GM21825 (cell line): ENCODE measurements around the gene RGS3.
"Not testable (repeated sequence)": the region's sequence is repeated elsewhere in the genome, so short reads cannot be mapped to it uniquely, and the experiment has no call there.

Source experiments
- ATAC-seq: cut with Tn5 transposase; IDR thresholded peaks from one replicate; pipeline ENCODE4 v1.9.1; 2021; ENCODE audit warnings: mild to moderate bottlenecking, moderate library complexity; ENCODE audit not compliant: unreplicated experiment

Gene RGS3

GRCh38 chr9:113486327-113486726 is 22.8 kb downstream of the RGS3 start:
- ATAC-seq: no peak

DNA sequence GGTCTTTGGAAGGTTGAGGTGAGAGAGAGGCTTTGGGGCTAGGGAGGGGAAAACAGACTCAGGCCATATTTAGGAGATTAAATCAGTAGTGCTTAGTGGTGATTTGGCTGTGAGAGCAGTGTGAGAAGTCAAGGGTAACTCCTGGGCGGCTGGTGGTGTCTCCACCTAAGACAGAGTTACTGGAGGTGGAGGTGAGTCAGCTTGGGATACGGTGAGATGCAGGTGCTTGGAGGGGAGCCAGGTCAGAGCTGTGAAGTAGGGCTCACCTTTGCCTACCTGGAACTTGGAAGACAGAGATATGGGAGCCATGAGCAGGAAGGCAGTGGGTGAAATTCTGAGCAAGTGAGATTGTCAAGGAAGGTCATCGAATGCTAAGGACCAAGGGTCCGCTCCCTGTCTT is 24.5 kb downstream of the RGS3 start:
- no peak for ATAC-seq

DNA sequence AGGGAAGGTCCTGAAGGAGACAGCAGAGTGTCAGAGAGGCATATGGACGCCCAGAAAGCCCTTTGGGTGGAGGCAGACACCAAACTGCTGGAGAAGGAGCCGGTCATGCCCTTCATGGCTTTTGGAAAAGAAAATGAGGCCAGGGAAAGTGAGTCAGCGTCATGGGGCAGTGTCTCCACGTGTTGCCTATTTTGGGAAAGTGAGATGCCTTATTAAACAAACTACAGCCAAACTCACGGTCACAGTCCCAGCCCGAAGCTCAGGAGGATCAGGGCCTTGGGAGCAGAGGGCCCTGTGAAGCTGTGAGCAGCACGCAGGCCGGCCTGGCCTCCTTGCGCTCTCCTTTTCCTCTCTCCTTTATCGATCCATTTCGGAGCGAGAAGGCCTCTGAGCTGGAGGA is 25.0 kb downstream of the RGS3 start:
- no peak for ATAC-seq

DNA sequence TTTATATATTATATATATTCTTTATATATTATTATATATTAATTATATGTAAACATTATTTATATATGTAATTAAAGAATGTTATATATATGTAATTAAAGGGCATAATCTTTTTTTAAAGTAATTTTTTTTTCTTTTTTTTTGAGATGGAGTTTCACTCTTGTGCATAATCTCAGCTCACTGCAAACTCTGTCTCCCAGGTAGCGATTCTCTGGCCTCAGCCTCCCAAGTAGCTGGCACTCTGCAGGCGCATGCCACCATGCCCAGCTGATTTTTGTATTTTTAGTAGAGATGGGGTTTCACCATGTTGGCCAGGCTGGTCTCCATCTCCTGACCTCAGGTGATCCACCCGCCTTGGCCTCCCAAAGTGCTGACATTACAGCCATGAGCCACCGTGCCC is 27.6 kb downstream of the RGS3 start:
- not testable (repeated sequence) for ATAC-seq

- no peak for ATAC-seq
Observed at GRCh38 chr9:113492343-113493202, 29.0 kb downstream of the RGS3 start.

GRCh38 chr9:113493203-113493520 is 29.6 kb downstream of the RGS3 start:
- ATAC-seq: no peak

DNA sequence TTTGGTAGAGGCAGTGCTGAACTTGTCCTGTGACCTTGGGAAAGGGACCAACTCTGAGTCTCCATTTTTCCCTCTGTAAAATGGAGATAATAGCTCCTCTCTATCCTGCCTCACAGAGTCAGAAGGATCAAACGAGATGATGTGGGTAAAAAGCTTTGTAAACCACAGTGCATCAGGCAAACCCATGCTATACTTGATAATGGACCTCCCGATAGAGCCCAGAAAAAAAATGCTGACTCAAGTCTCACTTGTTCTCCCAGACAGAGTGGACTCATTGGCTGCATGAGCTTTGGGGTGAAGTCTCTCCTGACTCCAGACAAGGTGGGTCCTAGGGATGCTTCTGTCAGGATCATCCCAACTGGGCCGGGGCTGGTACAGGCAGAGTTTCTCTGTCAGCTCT is 32.0 kb downstream of the RGS3 start:
- ATAC-seq: no peak

DNA sequence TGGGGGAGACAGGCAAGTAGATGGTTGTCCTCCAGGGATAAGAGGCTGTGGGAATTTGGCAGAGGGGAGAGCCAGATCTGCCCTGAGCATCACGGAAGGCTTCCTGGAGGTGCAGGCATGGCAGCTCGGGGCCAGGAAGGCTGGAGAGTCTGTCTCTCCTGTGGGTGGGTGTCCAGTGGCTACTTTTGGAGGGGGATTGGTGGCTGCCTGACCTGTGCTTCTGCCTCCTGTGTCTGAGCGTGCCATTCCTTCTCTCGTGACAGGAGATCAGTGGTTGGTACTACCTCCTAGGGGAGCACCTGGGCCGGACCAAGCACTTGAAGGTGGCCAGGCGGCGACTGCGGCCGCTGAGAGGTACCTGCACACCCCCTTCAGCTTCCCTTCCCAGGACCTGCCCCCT is 33.5 kb downstream of the RGS3 start:
- ATAC-seq: no peak

- no peak for ATAC-seq
Observed at GRCh38 chr9:113499153-113499875, 35.8 kb downstream of the RGS3 start.

- no peak for ATAC-seq
Observed at GRCh38 chr9:113499876-113500497, 36.5 kb downstream of the RGS3 start.

GRCh38 chr9:113501129-113501686 is 37.7 kb downstream of the RGS3 start:
- no peak for ATAC-seq

GRCh38 chr9:113501852-113502251 is 38.3 kb downstream of the RGS3 start:
- no peak for ATAC-seq

DNA sequence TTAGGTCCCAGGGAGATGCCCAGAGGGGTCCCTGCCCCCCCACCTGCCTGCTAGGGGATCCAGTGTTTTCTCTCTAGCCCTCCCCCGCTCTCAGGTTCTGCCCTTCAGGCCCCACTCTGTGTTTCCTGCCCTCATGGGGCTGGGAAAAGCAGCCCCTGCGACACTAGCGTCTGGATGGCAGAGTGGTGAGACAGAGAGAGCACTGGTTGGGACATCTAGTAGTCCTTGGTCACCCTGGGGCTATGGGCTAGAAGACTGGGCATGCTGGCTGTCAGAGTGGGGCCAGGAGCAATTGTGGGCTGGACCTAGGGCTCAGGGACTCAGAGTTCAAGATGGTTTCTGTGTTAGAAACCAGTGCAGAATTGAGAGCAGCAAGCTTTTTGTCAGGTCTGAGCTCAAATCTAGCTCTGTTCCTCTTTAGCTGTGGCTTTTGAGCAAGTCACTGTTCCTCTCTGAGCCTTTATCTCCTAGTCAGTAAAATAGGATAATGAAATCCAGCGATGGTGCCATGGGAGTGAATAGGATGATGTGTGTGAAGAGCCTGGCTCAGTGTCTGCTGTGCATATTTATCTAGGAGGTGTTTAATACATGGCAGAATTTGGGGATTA is 39.0 kb downstream of the RGS3 start:
- no peak for ATAC-seq

DNA sequence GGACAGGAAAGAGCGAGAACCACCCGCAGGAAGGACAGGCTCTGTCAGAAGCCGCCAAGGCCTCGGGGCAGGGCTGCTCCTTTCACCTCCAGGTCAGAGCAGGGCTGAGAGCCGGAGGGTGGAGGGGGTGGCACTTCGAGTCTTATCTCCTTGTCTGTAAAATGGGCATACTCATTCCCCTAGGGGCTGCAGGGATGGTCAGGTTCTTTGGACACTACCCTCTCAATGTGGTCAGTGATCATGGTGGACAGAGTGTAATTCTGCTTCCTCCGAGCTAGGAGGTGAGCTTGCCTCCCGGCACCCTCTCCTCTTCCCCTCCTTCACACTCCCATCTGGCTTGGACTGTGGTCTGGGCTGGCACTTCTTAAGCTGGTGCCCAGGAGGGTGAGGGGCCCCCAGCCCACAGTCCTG is 39.6 kb downstream of the RGS3 start:
- ATAC-seq: no peak

GRCh38 chr9:113503613-113504211 is 40.2 kb downstream of the RGS3 start:
- ATAC-seq: no peak

DNA sequence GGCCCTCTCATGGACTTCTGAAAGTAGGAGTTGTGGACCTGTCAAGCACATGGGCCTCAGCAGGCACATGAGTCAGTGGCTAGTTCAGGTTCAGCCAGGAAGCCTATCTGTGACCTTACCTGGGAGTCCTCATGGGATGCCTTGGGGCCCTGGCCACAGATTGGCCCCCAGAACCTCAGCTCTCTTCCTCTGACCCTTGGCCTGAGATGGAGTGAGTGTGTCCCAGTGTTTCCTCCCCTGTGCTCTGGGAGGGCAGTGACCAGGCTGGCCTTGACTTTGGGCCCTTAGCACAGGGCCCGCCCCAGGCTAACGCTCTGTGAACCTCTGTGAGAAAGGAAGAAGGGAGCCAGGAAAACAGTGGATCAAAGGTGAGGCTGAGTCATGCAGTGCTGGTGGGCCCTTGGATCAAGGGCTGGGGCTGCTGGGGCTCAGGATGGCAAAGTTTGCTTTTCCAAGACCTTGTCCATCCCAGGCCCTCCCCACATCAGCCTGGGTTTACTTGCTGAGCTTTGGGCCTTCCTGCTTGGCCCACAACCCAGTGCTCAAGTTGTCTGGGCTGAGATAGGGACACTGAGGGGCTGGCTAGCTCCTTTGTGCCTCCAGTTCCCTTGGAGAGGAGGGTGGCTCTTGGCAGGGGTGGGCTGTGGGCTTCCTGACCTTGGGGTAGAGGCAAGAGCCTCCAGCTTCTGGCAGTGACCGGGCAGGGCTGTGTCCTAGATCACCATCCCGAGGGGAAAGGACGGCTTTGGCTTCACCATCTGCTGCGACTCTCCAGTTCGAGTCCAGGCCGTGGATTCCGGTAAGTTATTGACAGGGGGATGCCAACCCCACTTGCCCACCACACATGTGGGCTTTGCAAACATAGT is 41.4 kb downstream of the RGS3 start:
- ATAC-seq: no peak

GRCh38 chr9:113506090-113506589 is 42.6 kb downstream of the RGS3 start:
- ATAC-seq: no peak

DNA sequence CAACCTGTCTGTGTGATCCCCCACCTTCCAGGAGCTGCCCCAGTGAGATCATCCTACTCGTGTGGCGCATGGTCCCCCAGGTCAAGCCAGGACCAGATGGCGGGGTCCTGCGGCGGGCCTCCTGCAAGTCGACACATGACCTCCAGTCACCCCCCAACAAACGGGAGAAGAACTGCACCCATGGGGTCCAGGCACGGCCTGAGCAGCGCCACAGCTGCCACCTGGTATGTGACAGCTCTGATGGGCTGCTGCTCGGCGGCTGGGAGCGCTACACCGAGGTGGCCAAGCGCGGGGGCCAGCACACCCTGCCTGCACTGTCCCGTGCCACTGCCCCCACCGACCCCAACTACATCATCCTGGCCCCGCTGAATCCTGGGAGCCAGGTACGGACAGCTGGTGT is 43.7 kb downstream of the RGS3 start:
- ATAC-seq: no peak

GRCh38 chr9:113508111-113508749 is 44.7 kb downstream of the RGS3 start:
- ATAC-seq: no peak
